COLO829 (cell line): ENCODE measurements around the gene THTPA.
"Not testable (repeated sequence)": the region's sequence is repeated elsewhere in the genome, so short reads cannot be mapped to it uniquely, and the experiment has no call there.

Experiments used
- DNase-seq: peaks from one replicate; pipeline ENCODE4 v3.0.0; 2012; ENCODE audit warnings: low spot score

Gene THTPA

DNA sequence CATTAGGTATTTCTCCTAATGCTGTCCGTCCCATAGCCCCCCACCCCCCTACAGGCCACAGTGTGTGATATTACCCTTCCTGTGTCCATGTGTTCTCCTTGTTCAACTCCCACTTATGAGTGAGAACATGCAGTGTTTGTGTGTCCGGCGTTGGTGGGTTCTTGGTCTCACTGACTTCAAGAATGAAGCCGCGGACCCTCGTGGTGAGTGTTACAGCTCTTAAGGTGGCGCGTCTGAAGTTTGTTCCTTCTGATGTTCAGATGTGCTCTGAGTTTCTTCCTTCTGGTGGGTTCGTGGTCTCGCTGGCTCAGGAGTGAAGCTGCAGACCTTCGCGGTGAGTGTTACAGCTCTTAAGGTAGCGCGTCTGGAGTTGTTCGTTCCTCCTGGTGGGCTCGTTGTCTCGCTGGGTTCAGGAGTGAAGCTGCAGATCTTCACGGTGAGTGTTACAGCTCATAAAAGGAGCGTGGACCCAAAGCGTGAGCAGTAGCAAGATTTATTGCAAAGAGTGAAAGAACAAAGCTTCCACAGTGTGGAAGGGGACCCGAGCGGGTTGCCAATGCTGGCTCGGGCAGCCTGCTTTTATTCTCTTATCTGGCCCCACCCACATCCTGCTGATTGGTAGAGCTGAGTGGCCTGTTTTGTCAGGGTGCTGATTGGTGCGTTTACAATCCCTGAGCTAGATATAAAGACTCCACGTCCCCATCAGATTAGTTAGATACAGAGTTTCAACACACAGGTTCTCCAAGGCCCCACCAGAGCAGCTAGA, 27.9 kb downstream of the THTPA start:
- not testable (repeated sequence) for DNase-seq

GRCh38 chr14:23584527-23585203, 28.6 kb downstream of the THTPA start:
- not testable (repeated sequence) for DNase-seq

DNA sequence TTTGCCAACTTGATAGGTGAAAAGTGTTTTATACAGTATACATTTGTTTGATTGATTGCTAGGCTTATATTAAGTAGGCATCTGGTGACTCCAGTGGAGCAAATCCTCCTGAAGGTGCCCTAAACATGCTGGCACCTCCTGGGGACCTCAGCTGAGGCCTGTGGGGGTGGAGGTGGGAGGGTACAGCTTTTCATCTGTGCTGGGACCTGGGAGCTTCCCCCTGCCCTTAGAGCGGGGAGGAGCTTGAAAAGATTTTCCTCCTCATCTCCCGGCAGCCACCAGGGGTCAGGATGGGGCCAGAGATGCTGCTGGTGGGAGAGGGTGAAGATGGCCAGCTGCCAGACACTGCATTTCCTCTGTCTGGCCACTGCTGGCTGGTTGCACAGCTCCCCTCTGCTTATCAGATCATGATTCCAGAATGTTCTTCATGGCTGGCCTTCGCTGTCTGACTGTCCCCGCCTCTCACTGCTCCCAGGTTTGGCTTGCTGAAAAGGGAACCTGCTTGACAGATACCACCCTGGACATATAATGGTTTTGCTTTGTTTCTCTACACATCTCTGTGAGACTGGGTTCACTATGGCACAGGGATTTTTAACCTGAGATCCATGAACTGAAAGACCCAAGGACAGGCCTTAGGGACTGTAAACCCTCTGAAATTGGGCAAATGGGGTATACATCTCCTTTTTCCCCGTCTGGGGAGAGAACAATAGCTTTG, 33.0 kb downstream of the THTPA start:
- peak; percentile 94 for DNase-seq

- DNase-seq: no peak
Measured at GRCh38 chr14:23589606-23590005, 33.5 kb downstream of the THTPA start.

- no peak for DNase-seq
Measured at GRCh38 chr14:23590198-23590597, 34.1 kb downstream of the THTPA start.

- not testable (repeated sequence) for DNase-seq
Measured at GRCh38 chr14:23594191-23594590, 38.1 kb downstream of the THTPA start.

GRCh38 chr14:23600322-23600707, 44.2 kb downstream of the THTPA start:
- no peak for DNase-seq

DNA sequence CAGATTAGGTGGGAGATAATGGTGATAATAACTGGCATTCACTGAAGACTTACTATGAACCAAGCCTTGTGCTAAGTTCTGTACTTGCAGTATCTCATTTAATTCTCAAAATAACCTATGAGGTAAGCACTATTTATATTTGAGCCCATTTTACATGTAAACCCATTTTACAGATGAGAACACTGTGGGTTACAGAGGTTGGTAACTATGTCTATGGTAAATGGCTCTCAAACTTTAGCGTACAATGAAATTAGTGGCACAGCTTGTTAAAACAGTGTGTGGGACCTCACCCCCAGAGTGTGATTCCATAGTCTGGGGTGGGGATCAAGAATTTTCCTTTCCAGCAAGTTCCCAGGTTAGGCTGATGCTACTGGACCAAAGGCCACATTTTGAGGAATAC, 44.7 kb downstream of the THTPA start:
- no peak for DNase-seq

GRCh38 chr14:23601424-23601823, 45.4 kb downstream of the THTPA start:
- no peak for DNase-seq

- no peak for DNase-seq
Measured at GRCh38 chr14:23601845-23602180, 45.7 kb downstream of the THTPA start.

DNA sequence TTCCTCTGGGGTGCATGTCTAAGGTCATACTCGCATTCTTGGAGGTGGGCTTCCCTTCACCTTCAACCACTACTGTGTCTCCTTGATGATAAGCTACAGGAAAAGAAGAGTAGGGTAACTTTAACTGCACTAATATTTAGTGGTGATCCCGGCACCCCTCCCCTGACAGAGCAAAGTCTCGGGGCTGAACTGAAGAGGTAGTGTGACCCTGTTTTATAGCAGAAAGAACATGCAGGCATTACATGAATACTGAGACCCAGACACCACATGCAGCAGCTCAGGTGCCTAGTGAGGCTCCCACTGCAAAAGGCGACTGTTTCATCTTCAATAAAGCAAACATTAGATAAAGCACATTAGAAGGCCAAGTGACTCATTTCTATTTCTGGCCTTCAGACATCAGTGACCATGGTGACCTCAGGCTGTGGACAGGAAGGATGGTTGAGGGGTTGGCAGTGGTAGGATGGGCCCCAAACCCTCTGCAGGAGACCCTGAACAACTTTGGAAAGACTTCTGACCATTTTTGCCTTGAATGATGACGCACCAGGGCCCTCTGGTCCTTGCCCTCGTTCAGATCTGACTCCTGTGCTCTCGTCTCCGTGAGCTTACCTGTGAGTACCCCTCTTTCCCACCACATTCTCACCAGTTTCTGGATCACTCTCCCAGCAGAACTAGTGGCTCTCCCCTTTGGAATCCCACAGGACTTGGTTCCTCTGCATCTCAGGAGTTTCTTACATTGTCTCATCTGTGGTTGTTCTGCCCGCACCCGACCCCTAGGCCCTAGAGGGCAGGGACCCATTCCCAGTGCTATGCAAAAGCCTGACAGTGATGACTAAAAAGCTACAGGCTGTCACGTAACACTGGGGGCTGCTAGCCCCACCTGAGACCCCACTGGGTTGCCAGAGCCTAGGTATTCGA, 46.4 kb downstream of the THTPA start:
- DNase-seq: no peak

DNA sequence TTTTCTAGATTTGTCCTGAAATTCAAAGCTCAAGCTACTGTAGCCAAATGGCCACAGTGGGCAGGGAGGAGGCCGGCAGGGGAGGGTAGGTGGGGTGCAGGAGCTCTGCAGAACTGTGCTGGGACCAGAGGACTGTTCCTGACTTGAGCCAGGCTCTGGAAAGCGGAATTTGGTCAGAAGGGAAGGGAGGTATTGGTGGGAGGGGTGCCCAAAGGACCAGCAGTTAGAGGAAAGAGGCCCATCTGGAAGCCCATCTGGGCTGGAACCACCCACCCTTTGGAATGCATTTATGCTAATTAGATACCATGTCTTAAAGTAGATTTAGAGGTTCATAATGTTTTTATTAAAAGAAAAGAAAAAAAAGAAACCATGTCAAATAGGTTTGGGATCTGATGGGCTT, 47.0 kb downstream of the THTPA start:
- DNase-seq: no peak

GRCh38 chr14:23604148-23604547, 48.1 kb downstream of the THTPA start:
- no peak for DNase-seq

- no peak for DNase-seq
Measured at GRCh38 chr14:23604675-23605170, 48.7 kb downstream of the THTPA start.

GRCh38 chr14:23605931-23606585, 50.0 kb downstream of the THTPA start:
- DNase-seq: no peak

DNA sequence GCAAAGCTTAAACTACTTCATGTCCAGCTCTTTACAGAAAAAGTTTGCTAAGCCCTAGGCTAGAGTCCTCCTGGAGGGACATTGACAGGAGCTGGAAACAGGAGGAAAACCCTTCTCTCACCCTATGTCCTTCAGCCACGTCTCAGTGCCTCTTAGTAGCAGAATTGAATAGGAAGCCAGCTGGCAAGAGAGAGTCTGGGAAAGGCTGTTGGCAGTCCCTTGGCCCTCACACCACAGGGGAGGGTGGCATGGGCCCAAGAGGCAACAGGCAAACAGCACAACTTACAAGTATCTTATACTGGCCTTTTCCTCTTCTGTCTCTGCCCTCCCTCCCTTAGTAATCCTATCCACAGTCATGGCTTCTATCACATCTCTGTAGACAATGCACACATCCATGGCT, 52.4 kb downstream of the THTPA start:
- DNase-seq: no peak

- DNase-seq: no peak
Measured at GRCh38 chr14:23609001-23609400, 52.9 kb downstream of the THTPA start.

GRCh38 chr14:23609411-23610089, 53.5 kb downstream of the THTPA start:
- DNase-seq: not testable (repeated sequence)
